HuH-7 (cell line): ENCODE data around the gene SHROOM4.

Source experiments
- DNase-seq: peaks from one replicate; pipeline ENCODE4 v3.0.0; 2011; ENCODE audit warnings: low spot score

SHROOM4 gene

DNA sequence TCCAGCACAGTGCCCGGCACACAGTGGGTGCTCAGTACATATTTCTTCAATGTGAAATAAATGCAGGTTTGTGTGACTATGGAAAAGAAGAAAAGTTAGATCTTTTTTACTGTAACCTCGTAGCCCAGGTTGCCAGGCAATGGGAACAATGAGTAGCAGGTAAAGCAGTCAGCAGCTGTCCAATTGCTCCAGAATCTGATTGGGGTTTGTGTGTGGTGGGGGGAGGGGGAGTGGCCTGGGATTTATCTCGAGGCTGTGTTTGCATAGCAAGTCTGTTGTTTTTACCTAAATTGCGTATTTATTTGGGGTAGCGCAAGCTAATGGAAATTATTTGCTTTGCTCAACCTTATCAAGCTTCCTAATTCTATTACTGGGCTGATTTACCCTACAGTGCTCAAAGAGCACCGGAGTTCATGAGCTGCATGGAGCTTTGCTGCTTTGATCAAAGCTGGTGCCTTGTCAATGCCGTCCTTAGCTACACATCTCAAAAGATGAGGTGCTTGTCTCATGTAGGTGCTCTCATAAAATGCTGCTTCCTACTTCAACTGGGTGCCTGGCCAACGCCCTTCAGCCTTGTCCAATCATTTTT, 198.3 kb downstream of the SHROOM4 start:
- no peak for DNase-seq

DNA sequence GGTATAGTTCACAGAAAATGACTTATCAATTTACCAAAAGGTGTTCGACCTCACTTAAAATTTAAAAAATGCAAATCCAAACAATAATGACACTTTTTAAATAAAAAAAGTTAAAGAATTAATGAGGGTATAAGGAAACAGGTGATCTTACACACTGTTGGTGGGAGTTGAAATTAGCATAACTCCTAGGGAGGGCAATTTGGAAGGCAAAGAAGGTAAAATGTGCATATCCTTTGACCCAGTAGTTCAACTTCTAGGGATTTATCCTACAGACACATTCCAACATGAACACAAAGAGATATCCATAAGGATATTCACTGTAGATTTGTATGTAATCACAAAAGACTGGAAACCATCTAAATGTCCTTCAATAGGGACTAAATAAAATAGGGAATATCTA, 199.5 kb downstream of the SHROOM4 start:
- no peak for DNase-seq

DNA sequence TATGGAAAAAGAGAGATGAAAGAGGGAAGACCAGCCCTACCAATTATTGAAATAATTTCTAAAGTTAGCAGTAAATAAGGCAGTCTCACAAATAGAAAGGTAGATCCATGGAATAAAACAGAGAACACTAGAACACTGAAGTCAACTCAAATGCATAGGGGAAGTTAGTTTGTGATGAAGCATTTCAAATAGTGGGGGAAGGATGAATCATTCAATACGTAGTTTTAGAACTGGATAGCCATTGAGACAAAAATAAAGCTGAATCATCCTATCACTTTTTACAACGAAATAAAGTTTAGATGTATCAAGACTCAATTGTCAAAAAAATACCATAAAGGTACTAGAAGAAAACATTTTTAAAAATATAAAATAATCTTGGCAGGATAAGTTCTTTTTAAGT, 200.1 kb downstream of the SHROOM4 start:
- DNase-seq, result no peak

DNA sequence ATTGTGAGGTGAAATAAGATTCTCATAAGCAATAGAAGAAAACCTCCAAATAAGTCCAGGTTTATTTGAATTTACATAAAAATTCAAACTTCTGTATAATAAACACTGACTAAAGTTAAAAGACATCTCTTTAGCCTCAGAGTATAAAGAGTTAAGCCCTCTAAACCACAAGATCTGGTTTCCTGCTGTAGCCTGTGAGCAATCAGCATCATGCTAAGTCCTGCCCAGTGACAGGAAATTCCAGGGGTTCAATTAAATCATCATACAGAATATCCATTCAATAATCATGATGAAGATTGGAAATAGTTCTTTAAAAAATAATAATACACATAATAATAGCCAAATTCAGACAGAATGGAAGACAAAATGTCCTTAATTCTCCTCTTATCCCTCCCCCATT, 204.2 kb downstream of the SHROOM4 start:
- DNase-seq, result no peak

DNA sequence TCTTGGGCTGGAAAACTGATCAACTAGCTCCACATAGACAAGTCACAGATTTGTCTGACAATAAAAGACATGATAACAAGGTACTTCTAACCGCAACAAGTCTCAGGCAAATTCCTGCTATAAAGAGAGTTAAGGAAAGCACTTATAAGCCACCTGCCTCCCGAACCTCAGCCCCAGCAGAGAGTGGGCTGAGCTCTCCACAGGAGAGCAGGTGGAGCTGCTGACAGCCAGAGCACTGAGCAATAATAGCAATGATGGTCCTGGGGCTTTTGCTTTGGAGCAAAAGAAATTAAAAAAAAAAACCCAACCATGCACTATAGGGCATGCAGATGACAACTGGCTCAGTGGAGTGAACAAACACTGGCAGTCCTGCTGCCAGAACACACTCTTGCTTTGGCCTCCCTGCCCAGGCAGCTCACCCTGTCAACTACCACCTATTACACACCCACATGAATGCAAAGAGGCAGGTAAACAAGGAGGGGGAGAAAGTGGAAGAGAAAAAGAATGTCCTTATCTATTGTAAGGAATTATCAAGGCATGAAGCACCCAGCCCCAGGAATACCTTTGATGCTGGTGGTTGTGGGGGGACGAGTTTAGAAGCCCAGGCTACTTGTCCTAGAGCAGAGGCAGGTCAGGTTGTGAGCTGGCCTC, 207.6 kb downstream of the SHROOM4 start:
- DNase-seq, result no peak

DNA sequence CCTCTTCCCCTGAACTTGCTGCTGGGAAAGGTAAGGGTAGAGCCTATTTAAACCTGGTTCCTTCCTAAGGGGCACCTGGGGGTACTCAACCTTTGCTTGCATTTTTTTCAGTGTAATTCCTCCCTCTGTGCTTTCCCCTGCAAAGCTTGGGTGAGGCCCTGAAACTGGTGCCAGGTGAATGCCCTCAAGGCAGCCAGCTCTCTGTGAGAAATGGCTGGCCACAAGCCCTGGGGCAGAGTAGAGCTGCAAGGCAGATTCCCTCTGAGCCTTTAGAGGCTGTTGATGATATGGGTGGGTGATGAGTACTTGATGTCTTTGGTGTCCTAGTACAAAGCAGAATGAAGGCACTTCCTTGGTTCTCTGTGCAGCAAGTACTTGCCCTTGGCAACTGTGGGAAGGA, 217.9 kb downstream of the SHROOM4 start:
- no peak for DNase-seq

DNA sequence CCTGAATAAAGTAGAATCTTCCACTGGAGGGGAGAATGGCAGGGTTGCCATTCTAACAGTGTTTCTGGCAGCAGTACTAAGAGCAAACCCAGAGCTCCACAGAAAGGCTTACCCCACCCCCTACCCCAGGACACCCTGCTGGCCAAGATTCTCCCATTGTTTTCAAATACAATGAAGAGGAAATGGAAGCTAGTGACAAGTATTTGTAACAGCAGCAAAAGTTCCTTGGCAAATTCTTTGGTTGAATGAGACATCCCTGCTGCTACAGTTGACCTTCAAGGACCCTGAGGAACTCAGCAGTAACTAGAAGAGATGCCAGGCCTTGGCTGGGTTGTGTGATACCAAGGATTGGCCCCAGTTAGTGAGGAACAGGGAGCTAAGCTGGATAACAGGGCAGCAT, 219.2 kb downstream of the SHROOM4 start:
- DNase-seq, result no peak

DNA sequence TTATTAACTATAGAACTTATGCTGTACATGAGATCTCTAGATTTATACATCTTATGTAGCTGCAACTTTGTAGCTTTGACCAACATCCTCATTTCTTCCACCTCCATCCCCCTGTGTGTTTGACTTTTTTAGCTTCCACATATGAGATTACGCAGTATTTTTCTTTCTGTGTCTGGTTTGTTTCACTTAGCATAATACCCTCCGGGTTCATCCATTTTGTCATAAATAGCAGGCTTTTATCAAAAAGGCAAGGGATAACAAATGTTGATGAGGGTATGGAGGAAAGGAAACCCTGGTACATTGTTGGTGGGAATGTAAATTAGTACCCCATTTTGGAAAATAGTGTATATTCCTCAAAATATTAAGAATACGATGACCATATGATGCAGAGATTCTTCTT, 227.0 kb downstream of the SHROOM4 start:
- no peak for DNase-seq

DNA sequence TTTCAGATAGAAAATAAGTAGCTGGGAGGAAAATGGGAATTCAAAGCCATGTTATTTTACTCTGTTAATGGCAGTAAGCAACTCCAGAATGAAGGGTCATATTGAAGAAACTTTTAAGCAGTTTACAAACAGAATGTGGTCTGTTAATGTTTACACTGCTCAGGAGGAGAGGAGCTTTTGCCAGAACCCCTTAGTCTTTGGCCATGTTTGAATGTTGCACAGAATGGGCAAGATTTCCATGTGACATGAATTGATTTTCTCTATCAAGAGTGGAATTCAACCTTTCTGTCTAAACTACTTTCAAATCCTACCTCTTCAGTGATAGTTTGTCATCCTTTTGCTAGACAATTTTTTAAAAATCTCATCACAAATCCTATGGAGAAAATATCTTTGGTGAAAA, 227.6 kb downstream of the SHROOM4 start:
- no peak for DNase-seq

DNA sequence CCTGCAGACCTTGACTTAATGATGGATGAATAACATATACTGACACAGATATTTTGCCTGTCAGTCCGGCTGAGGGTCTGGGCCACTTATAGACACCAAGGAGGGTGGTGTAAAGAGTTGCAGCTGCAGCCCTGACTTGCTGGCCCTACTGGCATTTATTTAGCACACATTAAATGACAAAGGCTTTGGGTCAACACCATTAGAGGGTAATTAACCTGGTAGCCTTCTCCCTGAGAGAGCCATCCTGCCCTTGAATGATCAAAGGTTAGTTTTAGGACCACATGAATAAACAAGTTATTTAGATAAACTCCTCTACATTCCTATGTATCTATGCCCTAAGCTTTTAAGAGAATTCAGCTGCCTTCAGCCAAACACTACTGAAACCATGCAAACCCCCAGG, 232.6 kb downstream of the SHROOM4 start:
- no peak for DNase-seq

DNA sequence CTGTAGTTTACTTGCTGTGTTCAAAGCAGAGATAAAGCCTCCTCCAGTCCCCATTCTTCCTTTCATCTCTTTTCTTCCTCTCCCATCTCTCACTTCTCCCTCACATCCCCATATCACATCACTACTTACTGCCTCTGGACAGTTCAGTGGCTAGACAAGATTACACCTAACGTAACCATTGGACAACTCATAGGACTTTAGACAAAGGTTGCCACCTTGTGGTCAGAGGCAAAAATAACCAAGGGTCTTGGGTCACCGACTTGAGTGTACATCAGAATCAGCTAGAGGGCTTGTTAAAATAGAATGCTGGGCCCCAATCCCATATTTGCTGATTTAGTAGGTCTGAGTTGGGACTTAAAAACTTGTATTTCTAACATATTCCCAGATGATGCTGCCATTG, 234.0 kb downstream of the SHROOM4 start:
- peak; percentile 60 for DNase-seq

DNA sequence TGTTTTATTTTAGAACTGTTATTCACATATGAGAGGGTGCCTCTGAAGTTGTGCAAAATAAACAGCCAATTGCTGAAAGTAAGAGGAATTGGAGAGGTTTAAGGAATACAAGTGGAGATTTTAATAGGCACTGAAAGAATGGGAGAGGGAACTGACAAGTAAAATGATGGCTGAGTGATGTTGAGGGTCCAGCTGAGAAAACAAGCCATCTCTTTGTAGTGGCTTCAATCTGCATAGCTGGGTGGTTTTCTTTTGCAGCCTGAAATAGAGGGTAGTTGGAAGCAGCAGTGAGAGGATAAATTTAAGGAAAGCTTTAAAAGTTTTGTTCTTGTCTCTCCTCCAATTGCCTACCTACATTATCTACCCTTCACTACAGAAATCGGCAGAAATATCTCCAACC, 236.7 kb downstream of the SHROOM4 start:
- no peak for DNase-seq

DNA sequence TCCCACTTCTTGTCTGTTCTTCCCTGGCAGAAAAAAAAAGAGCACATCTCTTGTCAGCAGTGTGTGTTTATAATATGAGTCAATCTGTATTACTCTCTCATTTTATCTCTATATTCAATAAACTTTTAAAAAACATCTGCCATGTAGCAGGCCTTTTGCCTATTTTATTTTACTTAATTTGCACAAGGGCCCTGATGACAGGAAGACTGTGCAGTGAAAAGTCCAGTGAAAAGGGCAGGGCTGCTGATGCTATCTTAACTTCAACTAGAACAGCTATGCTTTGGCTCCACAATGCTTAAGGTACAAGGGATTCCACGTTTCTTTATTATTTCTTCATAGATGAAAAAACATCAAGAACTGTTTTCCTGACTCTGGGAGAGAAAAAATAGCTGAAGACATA, 246.4 kb downstream of the SHROOM4 start:
- no peak for DNase-seq

DNA sequence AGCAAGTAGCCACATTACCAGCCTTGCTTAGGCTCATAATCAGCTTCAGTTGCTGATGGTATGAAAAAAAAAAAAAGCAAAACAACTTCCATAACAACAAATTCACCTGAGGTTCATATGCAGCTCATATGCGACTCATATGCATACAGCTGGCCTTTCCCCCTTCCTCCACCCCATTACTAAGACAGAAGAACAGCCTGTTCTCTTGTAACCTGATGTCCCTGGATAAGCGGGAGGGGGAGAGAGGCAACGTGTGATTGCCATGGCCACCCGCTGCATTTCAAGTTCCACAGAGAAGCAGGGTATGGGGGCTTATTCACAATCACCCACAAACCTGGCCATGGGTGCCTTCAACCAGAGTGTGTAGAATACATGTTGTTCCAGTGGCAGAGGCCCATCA, 248.3 kb downstream of the SHROOM4 start:
- no peak for DNase-seq
